ENCODE measurements around the gene TMEM126A.

DNA sequence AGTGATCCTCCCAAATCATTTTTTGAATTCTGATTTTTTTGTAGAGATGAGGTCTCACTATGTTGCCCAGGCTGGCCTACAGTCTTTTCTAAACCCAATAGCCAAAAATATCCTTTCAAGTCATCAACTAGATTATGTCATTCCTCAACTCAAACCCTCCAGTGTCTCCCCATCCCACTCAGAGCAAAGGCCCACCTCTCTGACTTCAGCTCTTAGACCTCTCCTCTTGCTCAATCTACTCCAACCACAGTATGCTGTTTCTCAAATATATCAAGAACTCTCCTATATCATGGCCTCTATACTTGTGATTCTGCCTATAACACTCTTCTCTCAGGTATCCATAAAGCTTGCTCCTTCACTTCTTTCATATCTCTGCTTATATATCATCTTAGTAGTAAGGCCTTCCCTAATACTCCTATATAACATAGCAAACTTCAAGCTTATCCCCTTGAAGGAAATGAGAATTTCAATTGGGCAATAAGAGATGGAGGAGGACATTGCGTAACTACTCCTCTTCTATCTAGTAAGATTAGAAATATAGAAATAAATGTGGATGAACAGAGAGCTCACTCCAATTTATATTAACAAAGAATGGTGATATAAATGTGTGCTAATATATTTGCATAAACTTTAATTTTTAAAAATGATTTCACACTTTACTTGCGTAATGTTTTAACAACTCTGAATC is 45.1 kb upstream of the TMEM126A start:
- TF ChIP-seq POLR2A (IDR thresholded peaks at IDR 0.05) (no peak), EP300 (IDR thresholded peaks at IDR 0.05) (no peak), POLR2AphosphoS5 (IDR thresholded peaks at IDR 0.05) (no peak)
- TF ChIP-seq, protein P1, sequence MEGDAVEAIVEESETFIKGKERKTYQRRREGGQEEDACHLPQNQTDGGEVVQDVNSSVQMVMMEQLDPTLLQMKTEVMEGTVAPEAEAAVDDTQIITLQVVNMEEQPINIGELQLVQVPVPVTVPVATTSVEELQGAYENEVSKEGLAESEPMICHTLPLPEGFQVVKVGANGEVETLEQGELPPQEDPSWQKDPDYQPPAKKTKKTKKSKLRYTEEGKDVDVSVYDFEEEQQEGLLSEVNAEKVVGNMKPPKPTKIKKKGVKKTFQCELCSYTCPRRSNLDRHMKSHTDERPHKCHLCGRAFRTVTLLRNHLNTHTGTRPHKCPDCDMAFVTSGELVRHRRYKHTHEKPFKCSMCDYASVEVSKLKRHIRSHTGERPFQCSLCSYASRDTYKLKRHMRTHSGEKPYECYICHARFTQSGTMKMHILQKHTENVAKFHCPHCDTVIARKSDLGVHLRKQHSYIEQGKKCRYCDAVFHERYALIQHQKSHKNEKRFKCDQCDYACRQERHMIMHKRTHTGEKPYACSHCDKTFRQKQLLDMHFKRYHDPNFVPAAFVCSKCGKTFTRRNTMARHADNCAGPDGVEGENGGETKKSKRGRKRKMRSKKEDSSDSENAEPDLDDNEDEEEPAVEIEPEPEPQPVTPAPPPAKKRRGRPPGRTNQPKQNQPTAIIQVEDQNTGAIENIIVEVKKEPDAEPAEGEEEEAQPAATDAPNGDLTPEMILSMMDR (IDR thresholded peaks at IDR 0.05), result no peak

All from upper lobe of left lung (tissue), 4 donors.